ENCODE results near the gene CAMK2A.
A peak's percentile ranks its signal among the peaks of the same experiment; 100 is the strongest.
"Not testable (repeated sequence)": the region's sequence is repeated elsewhere in the genome, so short reads cannot be mapped to it uniquely, and the experiment has no call there.

Gene CAMK2A

DNA sequence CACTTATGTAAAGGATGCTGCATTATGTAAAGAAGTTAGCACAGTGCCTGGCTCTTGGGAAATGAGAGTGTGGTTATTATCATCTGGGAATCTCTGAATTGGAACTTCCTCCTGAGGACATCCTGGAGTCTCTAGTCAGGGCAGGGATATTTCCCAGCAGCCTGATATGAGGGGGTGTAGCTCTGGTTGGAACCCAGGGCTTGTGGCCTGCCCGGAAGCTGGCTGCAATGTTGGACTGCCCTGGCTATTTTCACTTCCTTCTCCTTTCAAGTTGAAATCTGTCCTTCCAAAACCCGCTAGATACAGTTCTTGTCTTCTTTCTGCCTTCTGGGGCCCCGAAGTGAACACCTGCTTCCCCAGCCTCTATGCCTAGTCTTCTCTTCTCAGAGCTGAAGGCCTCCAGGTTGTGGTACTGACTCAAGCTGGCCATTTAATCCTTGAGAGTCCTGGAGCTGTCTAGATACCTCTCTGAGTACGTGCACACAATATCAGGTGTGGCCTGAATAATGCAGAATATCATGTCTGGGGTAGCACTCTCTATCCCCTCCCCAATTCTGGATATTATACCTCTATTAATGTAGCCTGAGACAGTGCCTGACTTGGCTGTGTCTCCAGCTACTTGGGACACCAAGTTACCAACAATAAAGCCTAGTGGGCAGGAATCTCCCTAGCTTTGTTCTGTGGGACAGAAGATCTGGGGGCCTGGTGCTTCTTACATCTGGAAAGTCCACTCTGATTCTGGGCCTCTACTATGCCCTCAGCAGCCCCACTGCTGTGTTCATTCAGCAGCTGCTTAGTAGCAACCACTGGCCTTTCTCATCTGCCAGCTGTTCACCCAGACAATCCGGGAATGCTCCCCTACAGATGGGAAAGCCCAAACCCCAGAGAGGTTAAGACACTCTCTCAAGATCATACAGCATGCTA lies 54.7 kb downstream of the CAMK2A start:
- no peak for DNase-seq

DNA sequence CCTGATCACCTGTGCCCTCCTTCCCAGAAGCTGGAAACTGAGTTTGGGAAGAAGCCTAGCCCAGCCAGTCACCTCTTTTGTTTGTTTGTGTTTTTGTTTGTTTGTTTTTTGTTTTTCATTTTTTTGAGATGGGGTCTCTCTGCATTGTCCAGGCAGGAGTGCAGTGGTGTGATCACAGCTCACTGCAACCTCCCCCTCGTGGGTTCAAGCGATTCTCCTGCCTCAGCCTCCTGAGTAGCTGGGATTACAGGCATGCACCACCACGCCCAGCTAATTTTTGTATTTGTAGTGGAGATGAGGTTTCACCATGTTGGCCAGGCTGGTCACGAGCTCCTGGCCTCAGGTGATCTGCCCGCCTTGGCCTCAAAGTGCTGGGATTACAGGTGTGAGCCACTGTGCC lies 55.9 kb downstream of the CAMK2A start:
- DNase-seq = not testable (repeated sequence)

DNA sequence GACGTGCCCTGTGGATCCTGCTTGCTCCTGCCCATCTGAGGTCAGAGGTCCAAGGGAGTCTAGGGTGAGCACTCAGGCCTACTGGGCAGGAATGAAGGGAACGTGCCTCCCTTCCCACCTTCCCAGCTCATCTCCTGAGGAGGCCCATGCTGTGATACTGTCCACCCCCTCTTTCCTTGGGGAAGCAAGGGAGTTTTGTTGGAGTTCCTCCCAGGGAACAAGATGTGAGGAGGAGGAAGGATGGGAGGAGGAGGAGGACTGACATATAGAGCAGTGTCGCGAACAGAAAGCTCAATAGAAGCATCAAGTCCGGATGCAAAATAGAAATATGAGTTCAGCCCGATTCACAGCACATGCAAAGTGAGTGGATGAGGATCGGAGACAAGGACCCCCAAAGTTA lies 58.7 kb downstream of the CAMK2A start:
- DNase-seq = no peak

DNA sequence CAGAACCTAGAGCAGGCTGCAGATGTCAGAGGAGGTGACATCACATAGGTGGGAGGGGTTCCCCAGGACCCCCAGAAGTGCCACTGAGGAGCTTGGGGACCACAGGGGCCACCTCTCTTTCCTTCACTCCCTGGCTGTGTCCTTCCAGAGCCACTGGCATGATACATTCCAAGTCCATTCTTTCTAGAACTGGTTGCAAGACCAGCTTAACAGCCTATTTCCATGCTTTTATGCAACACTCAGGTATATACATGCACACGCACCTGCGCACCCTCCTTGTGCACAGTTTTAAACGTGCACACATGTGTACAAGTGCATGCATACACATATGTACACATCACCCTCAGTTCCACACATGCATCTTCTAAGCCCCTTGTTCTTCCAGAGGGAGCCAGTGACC lies 60.0 kb downstream of the CAMK2A start:
- DNase-seq = no peak

DNA sequence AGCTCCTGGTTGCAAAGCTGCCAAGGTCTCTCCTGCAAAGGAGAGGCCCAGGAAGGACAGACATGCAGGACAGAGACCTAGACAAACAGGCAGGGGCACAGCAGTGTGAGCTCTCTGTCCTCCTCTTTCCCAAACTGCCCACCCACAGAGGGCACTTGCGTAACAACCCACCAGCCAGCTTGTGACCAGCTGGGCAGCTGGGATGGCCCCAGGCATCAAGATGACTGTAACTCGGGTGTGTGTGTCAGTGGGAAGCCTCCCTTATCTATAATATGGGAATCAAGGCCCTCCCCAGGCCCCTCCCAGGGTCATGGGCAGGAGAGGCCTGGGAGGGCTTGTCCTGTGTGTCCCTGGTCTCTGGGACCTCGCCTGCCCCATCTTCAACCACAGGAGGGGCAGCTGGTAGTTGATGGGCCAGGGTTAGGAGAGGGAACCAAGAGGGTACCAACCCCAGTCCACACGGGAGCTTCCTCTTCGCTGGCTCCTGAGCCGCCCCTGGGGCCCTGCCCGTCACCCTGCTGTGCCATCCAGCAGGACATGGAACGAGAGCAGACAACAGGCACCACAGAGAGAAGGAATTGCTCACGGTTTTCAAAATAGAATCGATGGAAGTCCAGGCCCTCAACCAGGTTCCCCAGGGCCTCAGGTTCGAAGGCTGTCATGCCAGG lies 61.8 kb downstream of the CAMK2A start:
- DNase-seq = no peak

DNA sequence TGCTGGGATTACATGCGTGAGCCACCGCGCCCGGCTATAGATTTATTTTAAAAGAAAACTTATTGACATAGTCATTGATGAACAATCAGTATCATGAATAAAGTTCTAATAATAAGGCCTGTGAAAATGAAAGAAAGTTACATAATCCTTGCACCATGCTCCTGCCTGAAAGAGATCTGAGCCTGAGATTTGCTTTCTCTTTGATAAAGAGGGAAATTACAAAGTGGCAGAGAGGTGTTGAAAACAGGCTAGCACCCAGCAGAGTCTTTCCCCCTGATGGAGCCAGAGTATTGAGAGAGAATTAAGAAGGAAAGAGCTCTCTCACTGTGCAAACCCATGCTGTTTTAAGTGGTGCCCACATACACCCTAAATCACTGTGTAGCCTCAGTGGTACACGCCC lies 62.5 kb downstream of the CAMK2A start:
- no peak for DNase-seq

DNA sequence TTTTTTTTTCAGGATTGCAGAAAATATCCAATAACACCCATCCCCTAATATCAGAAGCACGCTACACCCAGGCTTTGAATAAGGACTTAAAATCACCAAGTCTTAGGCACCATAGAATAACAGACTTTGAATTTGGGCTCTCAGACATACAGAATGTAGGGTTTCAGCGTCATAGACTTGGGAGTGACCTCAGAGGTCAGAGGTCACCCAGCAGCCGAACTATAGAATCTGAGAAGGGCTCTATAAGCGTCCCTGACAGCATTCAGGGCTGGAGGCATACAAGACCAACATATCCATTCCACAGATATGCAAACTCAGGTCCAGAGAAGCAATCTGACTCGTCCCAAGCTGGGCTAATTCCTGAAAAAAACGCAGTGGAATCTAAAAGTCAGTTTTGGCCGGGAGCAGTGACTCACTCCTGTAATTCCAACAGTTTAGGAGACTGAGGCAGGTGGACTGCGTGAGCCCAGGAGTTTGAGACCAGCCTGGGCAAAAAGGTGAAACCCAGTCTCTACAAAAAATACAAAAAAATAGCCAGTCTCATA lies 65.0 kb downstream of the CAMK2A start:
- no peak for DNase-seq

DNA sequence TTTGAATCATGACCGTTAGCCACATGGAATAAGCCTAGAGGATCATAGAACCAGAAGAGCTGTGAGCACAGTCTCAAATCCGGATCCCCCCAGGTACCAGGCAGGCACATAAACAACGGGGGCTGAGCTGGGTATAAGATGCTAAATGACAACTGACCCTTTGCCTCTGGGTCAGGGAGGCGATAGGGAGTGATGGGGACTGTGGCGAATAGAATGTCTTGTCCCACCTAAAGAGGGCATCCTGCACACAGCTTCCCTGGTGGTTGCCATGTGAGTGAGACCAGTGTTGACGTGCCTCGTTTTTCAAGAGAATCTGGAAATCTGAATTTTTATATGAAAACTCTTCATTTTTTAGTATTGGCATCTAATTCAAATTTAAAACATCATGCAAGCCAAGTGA lies 66.1 kb downstream of the CAMK2A start:
- DNase-seq = no peak

DNA sequence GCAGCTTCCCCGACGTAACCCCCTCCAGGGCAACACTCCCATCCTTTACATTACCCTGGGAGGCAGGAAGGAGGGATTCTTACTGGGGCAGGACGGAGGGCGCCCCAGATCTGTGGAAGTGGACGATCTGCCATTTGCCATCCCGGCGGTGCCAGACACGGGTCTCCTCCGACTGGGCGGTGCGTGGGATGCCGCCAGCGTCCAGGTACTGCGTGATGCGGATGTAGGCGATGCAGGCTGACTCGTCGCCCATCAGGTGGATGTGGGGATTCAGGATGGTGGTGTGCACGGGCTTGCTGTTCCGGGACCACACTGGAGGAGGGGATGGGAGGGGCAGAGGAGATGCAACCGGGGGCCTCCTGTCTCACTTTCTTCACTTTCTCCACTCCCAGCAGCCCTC lies 66.7 kb downstream of the CAMK2A start:
- no peak for DNase-seq

DNA sequence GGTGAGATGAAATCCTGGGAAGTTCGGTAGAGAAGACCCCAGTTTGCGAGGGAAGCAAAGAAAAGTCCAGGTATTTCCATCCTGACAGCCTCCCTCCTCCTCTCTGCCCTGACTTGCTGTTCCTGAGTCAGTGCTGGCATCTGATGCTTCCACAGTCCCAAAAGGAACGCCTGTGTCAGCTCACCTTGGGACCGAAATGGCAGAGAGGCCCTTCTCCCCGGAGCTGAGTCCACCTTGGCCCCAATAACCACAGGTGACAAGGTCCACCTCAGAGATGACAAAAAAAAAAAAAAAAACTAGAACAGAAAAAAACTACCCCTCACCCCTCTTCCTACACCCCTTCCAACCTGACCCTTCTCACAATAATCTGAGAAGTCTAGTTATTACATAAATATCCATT lies 68.1 kb downstream of the CAMK2A start:
- no peak for DNase-seq

DNA sequence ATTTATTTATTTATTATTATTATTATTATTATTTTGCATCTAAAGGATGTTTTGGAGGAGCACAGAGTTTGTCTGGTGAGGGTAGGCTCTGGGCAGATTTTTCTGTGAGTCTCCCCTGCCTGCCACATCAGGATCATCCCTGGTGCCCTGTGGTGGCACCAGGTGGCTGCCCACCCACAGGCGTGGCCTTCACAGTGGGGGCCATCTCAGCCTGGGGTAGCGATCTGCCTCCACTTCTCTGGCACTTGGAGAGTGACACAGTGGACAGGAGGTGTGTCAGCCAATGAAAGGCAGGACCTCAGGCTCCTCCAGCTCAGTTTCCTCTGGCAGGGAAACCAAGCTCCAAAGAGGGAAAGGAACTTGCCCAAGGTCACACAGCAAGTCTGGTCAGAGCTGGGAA lies 69.7 kb downstream of the CAMK2A start:
- no peak for DNase-seq

DNA sequence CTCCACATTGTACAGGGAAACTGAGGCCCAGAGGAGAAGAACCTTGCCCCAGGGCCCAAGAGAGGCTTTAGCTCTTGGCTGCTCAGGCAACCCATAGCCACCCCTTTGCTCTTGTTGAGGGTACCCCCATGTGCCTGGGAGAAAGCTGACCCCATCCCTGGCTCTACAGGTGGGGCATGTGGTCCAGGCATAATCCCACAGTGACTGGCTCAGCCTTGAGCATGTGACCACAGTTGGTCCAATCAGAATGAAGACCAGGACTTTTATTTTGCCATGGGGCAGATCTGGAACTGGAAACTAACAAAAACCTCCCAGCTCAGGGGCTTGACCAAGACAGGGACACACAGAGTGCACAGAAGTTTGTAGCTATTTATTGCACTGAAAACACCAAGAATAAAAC lies 70.4 kb downstream of the CAMK2A start:
- DNase-seq = no peak

DNA sequence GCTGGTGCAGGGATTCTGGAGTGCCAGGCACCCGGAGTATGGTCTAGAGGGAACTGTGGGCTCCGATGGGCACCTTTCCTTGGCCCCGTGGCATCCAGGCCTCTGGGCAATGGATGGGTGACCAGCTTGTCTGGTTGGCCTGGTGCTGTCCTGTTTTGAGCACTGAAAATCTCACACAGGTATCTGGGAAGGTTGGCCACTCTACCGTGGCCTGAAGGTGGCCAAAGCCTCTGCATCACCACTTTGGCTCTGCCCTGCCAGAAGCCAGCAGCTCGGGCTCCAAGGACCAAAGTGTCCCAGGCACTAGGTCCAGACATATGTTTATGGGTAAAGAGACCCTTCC lies 70.9 kb downstream of the CAMK2A start:
- no peak for DNase-seq

DNA sequence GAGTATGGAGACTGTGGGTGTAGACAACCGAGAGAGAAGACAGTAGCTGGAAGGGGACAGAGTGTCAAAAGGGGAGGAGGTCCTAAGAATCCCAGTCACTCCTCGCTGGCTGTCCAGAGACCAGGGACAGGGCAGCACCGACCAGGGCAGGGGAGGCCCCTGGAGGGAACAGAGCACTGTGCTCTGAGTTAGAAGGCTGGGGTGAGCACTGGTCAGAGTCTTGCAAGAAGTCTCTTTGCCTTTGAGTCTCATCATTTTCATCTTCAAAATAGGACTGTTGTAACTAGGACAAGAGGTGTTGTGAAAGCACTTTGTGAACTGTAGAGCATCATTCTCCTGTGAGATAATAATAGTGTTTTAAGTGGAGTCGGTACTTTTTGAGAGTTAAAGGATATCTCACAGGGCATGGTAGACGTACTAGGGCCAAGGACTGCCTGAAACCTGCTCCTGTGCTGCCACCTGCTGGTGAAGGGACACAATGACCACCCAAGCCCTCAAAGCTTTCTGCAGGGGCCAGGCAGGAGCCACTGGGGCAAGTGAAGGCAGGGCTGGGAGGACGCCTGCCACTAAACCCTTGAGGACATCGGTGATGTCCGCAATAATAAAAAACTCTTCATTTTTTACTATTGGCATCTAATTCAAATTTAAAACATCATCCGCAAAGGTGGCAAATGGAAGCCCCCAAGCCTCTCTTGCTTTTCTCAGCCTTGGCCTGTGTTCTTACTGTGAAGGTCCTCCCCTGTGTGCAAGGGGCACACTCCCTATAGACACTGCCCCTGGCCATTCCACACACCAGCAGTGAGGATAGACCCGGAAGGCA lies 71.5 kb downstream of the CAMK2A start:
- peak; percentile 32 to 66 (median 58) for DNase-seq

DNA sequence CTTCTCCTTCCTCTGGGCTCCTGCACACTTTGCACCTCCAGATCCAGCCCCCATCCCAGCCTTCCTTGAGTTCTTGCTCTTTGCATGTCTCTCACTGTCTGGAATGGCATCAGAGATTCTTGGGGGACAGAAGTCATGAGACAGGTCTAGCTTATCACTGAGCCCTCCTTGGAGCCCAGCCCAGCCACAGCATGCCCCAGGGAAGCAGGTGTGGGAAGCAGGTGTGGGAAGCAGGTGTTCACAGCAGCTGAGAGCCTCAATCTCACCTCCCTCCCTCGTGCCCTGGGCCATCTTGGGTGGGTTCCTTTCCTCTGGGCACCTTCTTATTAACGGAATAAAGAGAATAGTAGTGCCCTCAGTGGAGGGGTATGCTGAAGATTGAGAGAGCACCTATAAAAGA lies 72.5 kb downstream of the CAMK2A start:
- DNase-seq = no peak

DNA sequence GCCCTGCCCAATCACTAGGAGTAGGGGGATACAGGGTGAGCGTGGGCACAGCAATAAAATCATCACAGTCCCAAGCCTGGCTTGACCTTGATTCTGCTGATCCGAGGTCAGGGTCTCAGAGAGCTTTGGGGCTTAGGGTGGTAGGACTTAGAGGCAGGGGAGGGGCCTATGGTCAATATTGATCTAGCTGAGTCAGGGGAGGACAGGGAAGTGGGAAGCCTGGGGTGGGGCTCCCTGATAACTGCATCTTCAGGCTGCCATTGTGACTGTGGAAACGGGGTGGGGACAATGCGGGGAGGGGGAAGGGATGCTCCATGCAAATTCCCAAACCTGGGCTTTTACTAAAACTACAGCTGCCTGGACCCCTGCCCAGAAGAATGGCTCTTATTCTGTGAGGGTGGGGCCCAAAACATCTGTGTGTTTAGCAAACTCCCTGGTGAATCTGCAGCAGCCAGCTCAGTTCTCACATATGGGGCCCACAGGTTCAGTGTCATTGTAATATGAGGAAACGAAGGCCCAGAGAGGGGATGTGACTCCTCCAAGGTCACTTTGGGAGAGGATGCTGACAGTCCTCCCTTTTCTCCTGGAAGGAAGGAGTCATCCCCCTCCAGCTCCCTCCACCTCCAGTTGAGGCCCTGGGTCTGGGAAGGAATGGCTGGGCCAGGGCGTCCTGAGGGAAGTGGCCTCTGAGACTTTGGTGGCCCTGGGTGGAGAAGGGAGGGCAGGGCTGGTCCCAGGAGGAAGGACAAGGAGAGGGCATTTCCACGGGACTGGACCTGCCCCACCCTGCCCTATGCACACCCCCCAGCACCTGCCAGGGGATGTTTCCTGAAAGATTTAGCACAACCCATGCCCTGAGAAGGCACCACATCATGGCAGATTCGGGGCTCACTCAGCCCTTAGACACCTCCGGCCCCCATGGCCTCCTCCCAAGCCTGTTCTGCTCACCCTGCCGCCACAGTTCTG lies 73.3 kb downstream of the CAMK2A start:
- DNase-seq = no peak

DNA sequence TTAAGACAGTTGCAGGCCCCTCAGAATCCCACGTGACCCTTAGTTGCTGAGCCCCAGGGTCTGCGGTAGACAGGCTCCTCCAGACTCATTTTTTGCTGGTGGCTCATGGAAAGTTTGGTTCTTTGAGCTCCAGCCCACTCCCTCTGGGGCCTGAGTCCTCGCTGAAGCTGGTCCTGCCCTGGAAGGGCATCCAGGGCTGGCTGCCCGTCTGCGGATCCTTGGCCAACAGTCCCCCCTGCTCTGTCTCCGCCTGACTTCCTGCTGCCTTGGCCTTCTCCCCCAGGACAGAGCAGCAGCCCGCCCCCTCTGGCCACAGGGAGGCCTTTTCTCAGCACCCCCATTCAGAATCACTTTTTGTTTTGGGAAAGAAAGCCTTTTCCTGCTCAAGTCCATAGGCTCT lies 75.3 kb downstream of the CAMK2A start:
- no peak for DNase-seq

DNA sequence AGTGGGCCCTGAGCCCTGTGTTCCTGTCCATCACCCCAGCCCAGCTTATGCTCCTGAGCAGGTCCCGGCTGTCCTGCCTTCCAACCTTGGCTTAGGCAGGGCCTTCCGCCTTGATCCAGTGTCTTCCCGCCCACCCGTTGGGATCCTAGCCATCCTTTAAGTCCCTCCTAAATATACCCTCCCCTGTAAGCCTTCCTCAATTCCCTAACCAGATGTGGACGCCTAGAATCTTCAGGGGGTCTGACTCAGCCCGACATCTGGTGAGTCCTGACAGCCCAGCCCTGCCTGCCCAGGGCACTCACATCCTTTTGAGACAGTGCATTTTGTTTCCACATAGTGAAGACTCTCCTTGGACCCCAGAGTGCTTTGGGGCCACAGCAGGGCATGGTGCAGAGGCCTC lies 76.0 kb downstream of the CAMK2A start:
- DNase-seq = no peak

DNA sequence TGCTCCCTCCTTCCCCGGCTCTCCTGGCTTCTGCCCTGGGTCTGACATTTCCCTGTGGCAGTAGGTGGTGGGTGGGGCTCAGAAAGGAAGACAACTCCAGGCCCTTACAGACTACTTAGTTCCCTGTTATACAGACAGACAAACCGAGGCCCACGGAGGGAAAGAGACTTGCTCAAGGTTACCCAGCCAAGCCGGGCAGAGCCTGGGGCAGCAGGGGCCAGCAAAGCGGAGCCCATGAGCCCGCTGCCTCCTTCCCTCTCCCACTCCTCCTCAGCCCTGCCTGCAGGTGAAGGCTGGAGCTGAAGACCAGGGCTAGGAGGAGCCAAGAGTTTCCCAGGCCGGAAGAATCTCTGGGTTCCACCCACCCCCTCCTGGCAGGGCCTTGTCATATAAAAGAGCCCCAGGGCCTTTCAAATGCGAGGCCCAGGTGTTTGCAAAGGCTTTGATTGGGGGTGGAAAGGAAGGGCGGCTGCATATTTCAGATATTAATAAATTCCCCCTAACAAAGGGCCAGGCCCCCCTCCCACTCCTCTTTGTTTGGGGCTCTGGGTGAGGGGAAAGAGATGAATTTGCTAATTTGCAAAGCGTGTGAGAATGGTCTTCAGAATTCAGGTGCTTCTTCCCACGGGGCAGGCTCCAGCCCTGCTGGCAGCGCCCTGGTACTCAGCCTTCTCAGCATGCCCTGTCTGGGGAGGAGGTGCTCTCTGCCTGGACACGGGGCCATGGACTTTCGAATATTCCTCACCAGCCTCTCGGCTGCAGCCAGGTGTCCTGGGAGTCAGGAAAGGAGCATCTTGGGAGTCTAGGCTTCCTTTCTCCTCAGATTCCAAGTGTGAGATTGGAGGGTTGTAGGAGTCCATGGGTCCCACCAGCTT lies 78.2 kb downstream of the CAMK2A start:
- DNase-seq = no peak

DNA sequence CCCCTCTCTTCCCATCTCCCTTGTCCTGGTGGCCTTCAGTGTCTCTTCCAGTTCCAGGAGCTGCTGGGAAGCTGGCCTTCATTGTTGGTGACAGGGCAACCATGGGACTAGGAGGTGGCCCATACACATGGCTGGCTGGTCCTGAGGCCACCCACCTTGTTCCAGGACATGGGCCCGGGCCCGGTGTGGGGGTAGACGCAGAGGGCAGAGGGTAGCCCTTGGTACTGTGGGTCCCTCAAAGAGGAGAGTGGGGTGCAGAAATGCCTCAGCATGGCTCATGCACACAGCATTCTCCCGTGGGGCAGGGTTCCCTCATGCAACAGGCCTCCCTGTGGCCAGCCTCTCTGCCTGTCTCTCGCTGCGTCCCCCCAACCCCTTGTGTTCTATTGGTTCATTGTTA lies 78.9 kb downstream of the CAMK2A start:
- no peak for DNase-seq

DNA sequence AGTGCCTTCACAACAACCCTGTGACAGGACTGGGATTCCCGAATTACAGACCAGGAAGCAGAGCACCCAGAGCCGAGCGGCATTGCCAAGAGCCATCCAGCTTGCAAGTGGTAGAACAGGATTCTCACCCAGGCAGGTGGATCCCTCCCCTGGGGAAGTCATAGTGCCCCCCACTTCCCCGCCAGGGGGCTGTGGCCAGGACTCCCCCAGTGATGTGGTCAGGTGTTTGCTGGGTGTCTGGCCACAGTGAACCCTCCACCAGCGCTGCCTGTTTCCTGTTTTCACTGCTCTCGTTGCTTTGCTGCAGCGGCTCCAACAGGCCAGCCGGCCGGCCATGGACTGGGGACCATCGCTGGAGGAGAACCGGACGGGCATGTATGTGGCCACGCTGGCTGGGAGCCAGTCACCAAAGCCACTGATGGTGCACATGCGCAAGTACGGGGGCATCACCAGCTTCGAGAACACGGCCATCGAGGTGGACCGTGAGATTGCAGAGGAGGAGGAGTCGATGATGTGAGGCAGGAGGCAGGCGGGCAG lies 80.4 kb downstream of the CAMK2A start:
- no peak for DNase-seq
